Measurements from ENCODE around the gene PHF13.
"Not testable (repeated sequence)": the region's sequence is repeated elsewhere in the genome, so short reads cannot be mapped to it uniquely, and the experiment has no call there.

Gene PHF13

GRCh38 chr1:6628971-6629479 is 15.5 kb downstream of the PHF13 start:
- DNase-seq (ENCODE audit: low read depth in 4 of 4, low spot score in 1 of 4): no peak

- no peak for DNase-seq (ENCODE audit: low read depth in 4 of 4, low spot score in 1 of 4)
Observed at GRCh38 chr1:6630027-6630426, 16.5 kb downstream of the PHF13 start.

GRCh38 chr1:6631058-6631457 is 17.5 kb downstream of the PHF13 start:
- no peak for DNase-seq (ENCODE audit: low read depth in 4 of 4, low spot score in 1 of 4)

- DNase-seq (ENCODE audit: low read depth in 4 of 4, low spot score in 1 of 4): no peak
Observed at GRCh38 chr1:6632588-6633514, 19.3 kb downstream of the PHF13 start.

GRCh38 chr1:6634371-6635052 is 21.0 kb downstream of the PHF13 start:
- DNase-seq (ENCODE audit: low read depth in 4 of 4, low spot score in 1 of 4): no peak

- no peak for DNase-seq (ENCODE audit: low read depth in 4 of 4, low spot score in 1 of 4)
Observed at GRCh38 chr1:6635161-6635909, 21.8 kb downstream of the PHF13 start.

GRCh38 chr1:6635910-6636760 is 22.6 kb downstream of the PHF13 start:
- DNase-seq (ENCODE audit: low read depth in 4 of 4, low spot score in 1 of 4): no peak

GRCh38 chr1:6636778-6637177 is 23.2 kb downstream of the PHF13 start:
- DNase-seq (ENCODE audit: low read depth in 4 of 4, low spot score in 1 of 4): not testable (repeated sequence)

- DNase-seq (ENCODE audit: low read depth in 4 of 4, low spot score in 1 of 4): no peak
Observed at GRCh38 chr1:6637770-6638169, 24.2 kb downstream of the PHF13 start.

GRCh38 chr1:6638226-6638625 is 24.7 kb downstream of the PHF13 start:
- no peak for DNase-seq (ENCODE audit: low read depth in 4 of 4, low spot score in 1 of 4)

- not testable (repeated sequence) for DNase-seq (ENCODE audit: low read depth in 4 of 4, low spot score in 1 of 4)
Observed at GRCh38 chr1:6640867-6641266, 27.3 kb downstream of the PHF13 start.

GRCh38 chr1:6645018-6645417 is 31.5 kb downstream of the PHF13 start:
- no peak for DNase-seq (ENCODE audit: low read depth in 4 of 4, low spot score in 1 of 4)

GRCh38 chr1:6646499-6647148 is 33.1 kb downstream of the PHF13 start:
- no peak for DNase-seq (ENCODE audit: low read depth in 4 of 4, low spot score in 1 of 4)

GRCh38 chr1:6648556-6648955 is 35.0 kb downstream of the PHF13 start:
- DNase-seq (ENCODE audit: low read depth in 4 of 4, low spot score in 1 of 4): no peak

GRCh38 chr1:6651909-6652308 is 38.4 kb downstream of the PHF13 start:
- DNase-seq (ENCODE audit: low read depth in 4 of 4, low spot score in 1 of 4): no peak

- no peak for DNase-seq (ENCODE audit: low read depth in 4 of 4, low spot score in 1 of 4)
Observed at GRCh38 chr1:6652986-6653385, 39.5 kb downstream of the PHF13 start.

- no peak for DNase-seq (ENCODE audit: low read depth in 4 of 4, low spot score in 1 of 4)
Observed at GRCh38 chr1:6653436-6654290, 40.1 kb downstream of the PHF13 start.

- DNase-seq (ENCODE audit: low read depth in 4 of 4, low spot score in 1 of 4): no peak
Observed at GRCh38 chr1:6657138-6657537, 43.6 kb downstream of the PHF13 start.

Data from stimulated activated CD4-positive, alpha-beta T cell treated with anti-CD3 and anti-CD28 coated beads, Interleukin-1b, Interleukin-23, amount 100 ng/mL, for 24 hours (primary cell).